ENCODE measurements around the gene VDAC1.

VDAC1 gene

DNA sequence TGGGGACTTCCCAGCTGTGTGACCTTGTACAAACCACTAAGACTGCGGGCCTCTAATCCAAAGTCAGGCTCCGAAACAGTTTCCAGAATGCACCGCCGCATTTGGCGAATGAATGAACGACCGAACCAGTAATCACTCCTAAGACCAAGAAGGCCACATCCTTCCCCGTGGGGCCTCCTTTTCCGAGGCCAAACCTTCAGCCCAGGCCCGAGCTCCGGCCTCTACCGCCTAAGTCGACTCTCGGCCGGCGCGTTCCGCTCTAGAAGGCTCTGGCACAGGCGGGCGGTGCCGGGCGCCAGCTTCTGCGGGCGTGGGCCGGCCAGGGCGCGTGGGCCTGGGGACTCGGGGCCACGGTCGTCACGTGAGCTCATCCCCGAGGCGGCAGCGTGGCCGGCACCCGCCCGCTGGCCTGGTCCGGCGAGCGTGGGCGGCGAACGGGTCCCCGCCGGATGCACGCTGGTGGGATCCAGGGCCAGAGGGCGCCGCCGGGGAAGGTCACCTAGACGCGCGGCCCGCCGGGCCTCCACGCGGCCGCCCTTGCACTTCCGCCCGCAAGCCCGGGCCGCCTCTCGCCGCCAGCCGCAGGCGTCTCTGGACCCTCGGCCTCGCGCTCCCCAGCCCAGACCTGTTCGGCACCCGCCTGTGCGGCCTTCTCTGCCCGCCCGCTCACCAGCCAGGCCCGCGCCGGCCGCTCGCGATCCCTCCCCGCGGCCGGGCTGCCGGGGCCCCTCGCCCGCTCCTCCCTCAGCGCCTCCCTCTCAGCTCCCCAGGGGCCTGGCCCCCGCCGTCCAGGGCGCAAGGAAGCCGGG is 754 bp downstream of the VDAC1 start:
- Mint-ChIP-seq H3K4me3 (peak overlapping the region; percentile 97), H3K4me1 (peaks cover 50% of the 10 kb centered on the region), H3K36me3 (peaks cover 11% of the 10 kb centered on the region), H3K9me3 (no peaks in the 10 kb centered on the region), H3K27me3 (no peaks in the 10 kb centered on the region), H3K27ac (peak overlapping the region; percentile 99)

DNA sequence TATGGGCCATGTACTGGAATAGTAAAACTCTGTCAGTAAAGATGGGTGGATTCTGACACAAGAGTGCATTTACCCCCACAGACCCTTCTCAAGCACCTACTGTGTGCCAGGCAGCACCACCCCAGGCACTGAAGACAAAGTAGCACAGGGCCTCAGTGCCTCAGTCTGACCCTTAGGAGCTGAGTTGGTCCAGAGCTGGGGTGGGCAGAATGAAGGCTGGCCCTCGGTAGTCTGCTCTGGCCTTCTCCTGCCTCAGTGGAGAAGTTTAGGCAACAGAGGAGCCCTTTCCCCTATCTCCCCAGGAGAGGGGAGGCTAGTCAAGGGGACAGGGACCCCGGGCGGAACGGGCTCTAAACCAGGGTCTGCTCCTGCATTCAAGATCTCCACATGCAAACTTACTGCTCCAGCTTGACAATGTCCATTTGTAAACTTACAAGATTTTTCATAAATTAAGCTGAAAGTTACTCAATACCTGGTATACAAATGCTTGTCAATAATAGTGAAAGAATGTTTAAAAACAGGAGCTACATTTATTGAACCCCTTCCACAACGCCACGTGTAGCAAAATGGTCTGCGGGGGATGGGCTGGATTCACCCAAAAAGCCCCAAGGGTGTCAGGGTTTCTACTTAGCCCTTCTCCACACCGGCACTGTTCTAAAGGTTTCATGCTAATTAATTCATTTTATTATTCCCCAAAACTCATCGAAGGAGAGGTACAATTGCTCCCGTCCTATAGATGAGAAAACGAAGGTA is 1.5 kb downstream of the VDAC1 start:
- no peaks in the 10 kb centered on the region for H3K9me3 Mint-ChIP-seq
- H3K27me3 Mint-ChIP-seq = no peaks in the 10 kb centered on the region
- peaks cover 55% of the 10 kb centered on the region for H3K4me1 Mint-ChIP-seq
- H3K36me3 Mint-ChIP-seq = peaks cover 11% of the 10 kb centered on the region
- peak overlapping the region; percentile 99 for H3K27ac Mint-ChIP-seq
- H3K4me3 Mint-ChIP-seq = peak overlapping the region; percentile 97

- Mint-ChIP-seq H3K9me3 (no peaks in the 10 kb centered on the region), H3K4me3 (peak overlapping the region; percentile 97), H3K4me1 (peaks cover 61% of the 10 kb centered on the region), H3K36me3 (peaks cover 11% of the 10 kb centered on the region), H3K27me3 (no peaks in the 10 kb centered on the region), H3K27ac (peak overlapping the region; percentile 84)
Measured at GRCh38 chr5:134001938-134002731, 2.6 kb downstream of the VDAC1 start.

DNA sequence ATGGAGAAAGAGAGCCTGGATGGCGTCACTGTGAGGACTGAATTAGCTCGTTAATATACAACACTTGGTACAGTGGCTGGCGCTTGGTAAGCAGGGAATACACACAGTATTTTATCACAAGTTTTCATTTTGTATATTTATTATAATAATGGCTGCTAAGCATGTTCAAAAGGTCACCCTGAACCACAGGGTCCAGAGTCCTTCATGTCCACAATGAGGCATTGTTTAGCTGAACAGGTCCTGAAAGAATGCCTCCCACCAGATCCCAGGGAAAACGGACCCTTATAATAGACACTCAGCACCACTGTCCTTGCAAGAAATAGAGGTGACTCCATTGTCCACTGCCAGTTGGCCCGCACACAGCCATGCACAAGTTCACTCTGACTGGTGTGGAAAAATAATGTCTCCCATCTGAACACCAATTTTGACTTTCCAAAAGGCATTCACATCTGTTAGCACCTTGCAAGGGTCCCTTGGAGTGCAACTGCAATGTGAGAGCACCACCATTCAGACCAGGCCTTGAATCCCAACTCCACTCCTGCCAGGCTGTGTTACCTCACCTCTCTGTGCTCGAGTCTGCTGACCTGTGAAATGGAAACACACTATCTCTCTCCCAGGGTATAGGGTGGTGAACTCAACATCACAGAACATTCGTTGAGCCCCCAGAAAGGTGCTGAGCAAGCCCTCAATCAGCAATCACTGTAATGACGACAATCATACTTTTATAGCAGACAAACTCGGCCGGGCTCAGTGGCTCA is 3.9 kb downstream of the VDAC1 start:
- no peaks in the 10 kb centered on the region for H3K27me3 Mint-ChIP-seq
- peaks cover 69% of the 10 kb centered on the region for H3K4me1 Mint-ChIP-seq

DNA sequence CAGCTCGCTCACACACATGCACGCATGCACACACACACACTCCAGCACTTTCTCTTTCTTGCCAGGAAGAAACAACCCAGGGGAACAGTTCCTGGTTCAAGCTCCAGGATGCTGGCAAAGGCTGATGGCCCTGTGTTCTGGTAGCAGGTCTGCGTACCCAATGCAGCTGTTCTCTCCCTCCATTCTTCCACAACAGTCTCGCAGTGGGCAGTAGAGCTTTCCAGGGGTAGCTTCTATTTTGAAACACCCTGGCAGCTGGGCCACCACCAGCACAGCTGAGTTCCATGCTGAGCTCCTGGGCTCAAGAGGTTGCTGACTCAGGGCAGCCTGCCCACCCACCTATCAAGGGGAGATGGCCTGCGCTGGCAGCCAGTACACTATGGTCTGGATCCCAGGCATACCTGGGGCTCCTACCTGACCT is 4.7 kb downstream of the VDAC1 start:
- Mint-ChIP-seq H3K36me3 (peaks cover 11% of the 10 kb centered on the region), H3K27me3 (no peaks in the 10 kb centered on the region), H3K4me3 (peak overlapping the region; percentile 19), H3K9me3 (no peaks in the 10 kb centered on the region), H3K27ac (peak overlapping the region; percentile 23), H3K4me1 (peaks cover 69% of the 10 kb centered on the region)

More for the DNA sequence above, 3.9 kb downstream of the VDAC1 start:
- no peak overlapping the region for H3K27ac Mint-ChIP-seq
- no peaks in the 10 kb centered on the region for H3K9me3 Mint-ChIP-seq
- H3K36me3 Mint-ChIP-seq = peaks cover 11% of the 10 kb centered on the region
- H3K4me3 Mint-ChIP-seq = peak overlapping the region; percentile 33

- H3K9me3 Mint-ChIP-seq = no peaks in the 10 kb centered on the region
- no peaks in the 10 kb centered on the region for H3K27me3 Mint-ChIP-seq
- H3K36me3 Mint-ChIP-seq = peaks cover 11% of the 10 kb centered on the region
- no peak overlapping the region for H3K27ac Mint-ChIP-seq
- H3K4me1 Mint-ChIP-seq = peaks cover 82% of the 10 kb centered on the region
- H3K4me3 Mint-ChIP-seq = no peak overlapping the region
Measured at GRCh38 chr5:133998807-133999206, 6.0 kb downstream of the VDAC1 start.

GRCh38 chr5:133998042-133998441 is 6.7 kb downstream of the VDAC1 start:
- H3K36me3 Mint-ChIP-seq = peaks cover 8% of the 10 kb centered on the region
- no peaks in the 10 kb centered on the region for H3K27me3 Mint-ChIP-seq
- peaks cover 83% of the 10 kb centered on the region for H3K4me1 Mint-ChIP-seq
- H3K9me3 Mint-ChIP-seq = no peaks in the 10 kb centered on the region
- H3K4me3 Mint-ChIP-seq = no peak overlapping the region
- no peak overlapping the region for H3K27ac Mint-ChIP-seq

GRCh38 chr5:133996683-133997252 is 8.0 kb downstream of the VDAC1 start:
- no peaks in the 10 kb centered on the region for H3K9me3 Mint-ChIP-seq
- H3K27me3 Mint-ChIP-seq = no peaks in the 10 kb centered on the region
- H3K4me1 Mint-ChIP-seq = peaks cover 78% of the 10 kb centered on the region
- H3K36me3 Mint-ChIP-seq = peaks cover 6% of the 10 kb centered on the region
- H3K27ac Mint-ChIP-seq = no peak overlapping the region
- H3K4me3 Mint-ChIP-seq = no peak overlapping the region

DNA sequence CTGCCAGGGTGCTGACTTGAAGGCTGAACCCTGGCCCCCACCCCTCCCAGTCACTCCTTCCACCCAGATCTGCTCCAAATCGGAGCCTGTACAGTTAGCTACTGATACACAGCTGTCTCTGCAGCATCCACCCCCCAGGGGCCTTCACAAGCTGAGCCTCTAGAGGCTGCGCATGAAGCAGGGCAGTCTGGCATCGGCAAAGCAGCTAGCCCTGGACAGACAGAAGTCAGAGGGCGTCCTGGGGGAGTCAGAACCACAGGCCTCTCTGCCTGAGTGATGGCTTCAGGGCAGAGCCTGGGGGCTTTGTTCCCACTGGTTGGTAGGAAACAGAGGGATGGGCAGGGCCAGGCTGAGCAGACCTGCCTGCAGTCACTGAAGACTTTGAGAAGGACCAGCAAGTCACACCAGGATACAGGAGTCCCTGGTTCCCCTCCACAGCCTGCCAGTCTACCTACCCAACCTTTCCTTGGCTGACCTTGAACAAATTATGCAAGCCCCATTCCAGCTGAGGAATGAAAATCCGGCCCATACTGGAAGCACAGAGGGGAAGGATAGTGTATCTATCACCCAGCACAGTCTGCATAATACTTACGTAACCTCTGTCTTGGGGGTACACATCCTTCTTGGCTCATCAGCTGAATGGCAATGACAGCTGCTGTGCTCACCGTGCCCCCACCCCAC is 8.8 kb downstream of the VDAC1 start:
- peaks cover 5% of the 10 kb centered on the region for H3K36me3 Mint-ChIP-seq
- no peak overlapping the region for H3K4me3 Mint-ChIP-seq
- peaks cover 72% of the 10 kb centered on the region for H3K4me1 Mint-ChIP-seq

DNA sequence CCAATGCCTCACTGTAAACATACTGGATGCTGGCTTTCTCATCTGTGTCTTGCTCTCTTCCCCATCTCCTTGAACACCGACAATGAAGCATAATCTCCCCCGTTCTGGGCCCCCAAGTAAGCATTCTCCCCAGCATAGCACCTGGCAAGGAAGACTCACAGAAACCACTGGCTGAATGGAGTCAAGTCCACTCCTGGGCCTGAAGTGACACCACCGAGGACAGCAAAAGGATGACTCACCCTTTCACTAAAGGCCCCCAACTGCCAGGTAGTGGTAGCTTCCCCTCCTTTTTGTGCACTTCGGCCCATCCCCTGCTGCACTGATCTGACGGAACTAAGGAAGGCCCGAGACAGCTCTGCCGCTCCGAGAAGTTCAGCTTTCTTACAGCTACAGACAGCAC is 9.4 kb downstream of the VDAC1 start:
- Mint-ChIP-seq H3K36me3 (peaks cover 11% of the 10 kb centered on the region), H3K9me3 (no peaks in the 10 kb centered on the region), H3K4me1 (peaks cover 66% of the 10 kb centered on the region), H3K27me3 (no peaks in the 10 kb centered on the region), H3K27ac (no peak overlapping the region), H3K4me3 (peak overlapping the region; percentile 19)

More for the DNA sequence above, 8.8 kb downstream of the VDAC1 start:
- Mint-ChIP-seq H3K27me3 (no peaks in the 10 kb centered on the region), H3K9me3 (no peaks in the 10 kb centered on the region), H3K27ac (no peak overlapping the region)

DNA sequence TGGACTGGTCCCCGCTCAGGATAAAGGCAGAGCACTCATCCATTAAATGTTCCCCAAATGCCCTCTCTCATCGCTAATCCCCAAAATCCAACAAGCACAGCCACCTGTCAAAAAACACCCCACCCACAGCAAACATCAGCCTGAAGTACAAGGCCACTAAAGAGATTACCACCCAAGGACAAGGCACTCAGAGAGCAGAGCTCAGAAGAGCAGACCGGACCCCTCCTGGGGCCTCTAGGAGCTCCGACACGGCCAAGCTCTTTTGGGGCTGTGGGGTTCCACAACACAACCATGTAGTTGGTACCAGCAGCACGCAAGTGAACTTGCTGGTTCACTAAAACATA is 9.8 kb downstream of the VDAC1 start:
- peaks cover 63% of the 10 kb centered on the region for H3K4me1 Mint-ChIP-seq
- peaks cover 12% of the 10 kb centered on the region for H3K36me3 Mint-ChIP-seq
- H3K9me3 Mint-ChIP-seq = no peaks in the 10 kb centered on the region
- no peak overlapping the region for H3K4me3 Mint-ChIP-seq
- no peak overlapping the region for H3K27ac Mint-ChIP-seq
- H3K27me3 Mint-ChIP-seq = no peaks in the 10 kb centered on the region

DNA sequence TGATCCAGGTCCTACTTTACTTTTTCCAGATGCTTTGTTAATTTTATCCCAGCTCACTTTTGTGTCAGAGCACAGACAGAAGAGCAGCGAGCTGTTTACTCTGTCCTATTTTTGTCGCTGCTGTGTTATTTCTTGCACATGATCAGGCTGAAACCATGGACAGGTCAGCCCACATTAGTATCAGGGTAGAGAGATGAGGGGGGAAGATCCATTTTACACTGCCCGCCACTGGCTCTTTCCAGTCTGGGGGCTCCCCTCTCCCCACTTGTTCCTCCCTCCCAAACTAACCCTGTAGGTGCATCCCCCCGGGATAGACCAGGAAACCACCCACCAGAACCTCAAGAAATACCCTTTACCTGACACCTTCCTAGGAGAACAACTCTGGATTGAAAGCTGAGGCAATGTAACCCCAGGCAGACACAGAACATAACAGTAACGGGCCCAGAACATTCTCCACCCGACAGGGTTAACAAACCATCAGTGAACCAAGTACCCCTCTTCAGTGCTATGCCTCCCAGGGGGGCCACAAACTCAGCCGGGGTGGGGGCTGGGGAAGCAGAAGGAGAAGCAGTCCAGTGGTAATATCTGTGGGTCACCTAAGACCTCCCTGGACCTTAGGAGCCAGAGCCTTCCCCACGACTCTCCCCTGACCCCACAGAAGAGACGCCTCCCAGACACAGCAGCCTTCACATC is 10.3 kb downstream of the VDAC1 start:
- H3K27me3 Mint-ChIP-seq = no peaks in the 10 kb centered on the region
- peaks cover 57% of the 10 kb centered on the region for H3K4me1 Mint-ChIP-seq
- peaks cover 10% of the 10 kb centered on the region for H3K36me3 Mint-ChIP-seq
- H3K9me3 Mint-ChIP-seq = no peaks in the 10 kb centered on the region
- H3K4me3 Mint-ChIP-seq = no peak overlapping the region
- no peak overlapping the region for H3K27ac Mint-ChIP-seq

- Mint-ChIP-seq H3K4me1 (peaks cover 49% of the 10 kb centered on the region), H3K36me3 (peaks cover 14% of the 10 kb centered on the region), H3K9me3 (no peaks in the 10 kb centered on the region), H3K4me3 (no peak overlapping the region), H3K27me3 (no peaks in the 10 kb centered on the region), H3K27ac (no peak overlapping the region)
Measured at GRCh38 chr5:133993185-133993936, 11.4 kb downstream of the VDAC1 start.
